A549 (cell line): ENCODE measurements around the gene TMEM14A. TPM values are rescaled to one million over a fixed set of nuclear protein-coding genes. Genes with fewer than 3 reads are reported as not detected.
"Not testable (repeated sequence)": the region's sequence is repeated elsewhere in the genome, so short reads cannot be mapped to it uniquely, and the experiment has no call there.

ENCODE experiments used
- ATAC-seq, 2 experiments: fragments of 200-7000 bp in 1 of 2; fragments of >200 bp in 1 of 2; cut with Nextera tagmentation in 1 of 2; cut with Tn5 transposase in 1 of 2; 3 replicates each; pipeline versions ENCODE4 v1.8.0 to v1.9.1; 2018 to 2020; ENCODE audit warnings: mild to moderate bottlenecking in 1 of 2, moderate library complexity in 1 of 2
- CTCF ChIA-PET: fragments of 300-600 bp; sonication (Branson Sonifier 250); formaldehyde crosslinking; extraction: SDS; loops from one replicate; lab custom pipeline; 2021; ENCODE audit warnings: antibody characterized with exemption, inconsistent platforms; lab: Yijun Ruan, JAX
- POLR2A ChIA-PET: fragments of 350-600 bp; formaldehyde crosslinking; extraction: SDS; loops from one replicate; lab custom pipeline; 2021; ENCODE audit warnings: antibody characterized with exemption, inconsistent platforms; lab: Yijun Ruan, JAX
- DNase-seq, 2 experiments: peaks; one replicate each; pipeline versions ENCODE4 v3.0.0 to v3.0.0-alpha.2; 2011 to 2016; ENCODE audit warnings: low read depth in 1 of 2, low spot score in 1 of 2
- FAIRE-seq: peaks from 2 replicates; lab custom pipeline; 2011; peaks lifted over from hg19 to GRCh38; lab: Jason Lieb, UNC
- H3K27ac ChIP-seq, 2 experiments: fragments of >200 bp; sonication (Bioruptor Twin); formaldehyde crosslinking; 3 replicates each; pipeline ENCODE4 v1.5.1; 2016 to 2017
- H3K4me1 ChIP-seq: fragments of >200 bp; sonication (Bioruptor Twin); formaldehyde crosslinking; 3 replicates; pipeline ENCODE4 v1.6.1; 2016
- H3K4me2 ChIP-seq: fragments of >200 bp; sonication (Bioruptor Twin); formaldehyde crosslinking; 3 replicates; pipeline ENCODE4 v1.6.1; 2016
- H3K4me3 ChIP-seq: fragments of >200 bp; sonication (Bioruptor Twin); formaldehyde crosslinking; 3 replicates; pipeline ENCODE4 v1.5.1; 2016
- H3K9me3 ChIP-seq: fragments of >200 bp; sonication (Bioruptor Twin); formaldehyde crosslinking; 3 replicates; pipeline ENCODE4 v1.6.1; 2016
- BCL3 ChIP-seq: fragments of >200 bp; sonication (Bioruptor Twin); formaldehyde crosslinking; IDR thresholded peaks from 3 replicates; pipeline ENCODE4 v1.6.1; 2016
- CBX8 ChIP-seq: fragments of 200-600 bp; sonication (generic); IDR thresholded peaks from 2 replicates; pipeline ENCODE4 v1.6.1; 2016
- FOSB ChIP-seq: fragments of 250-450 bp; sonication (Bioruptor Pico); IDR thresholded peaks from 2 replicates; pipeline ENCODE4 v1.5.0; 2020; ENCODE audit warnings: mild to moderate bottlenecking, moderate library complexity
- FOXS1 ChIP-seq: fragments of 250-450 bp; sonication (Bioruptor Pico); IDR thresholded peaks from 2 replicates; pipeline ENCODE4 v1.5.0; 2020; ENCODE audit warnings: mild to moderate bottlenecking, moderate library complexity
- HDAC2 ChIP-seq: fragments of 200-600 bp; sonication (generic); IDR thresholded peaks from 2 replicates; pipeline ENCODE4 v1.6.1; 2016
- HOXA7 ChIP-seq: fragments of 250-450 bp; sonication (Bioruptor Pico); IDR thresholded peaks from 2 replicates; pipeline ENCODE4 v1.5.0; 2020; ENCODE audit warnings: mild to moderate bottlenecking, moderate library complexity
- HOXB5 ChIP-seq: fragments of 250-450 bp; sonication (Bioruptor Pico); IDR thresholded peaks from 2 replicates; pipeline ENCODE4 v1.5.0; 2020; ENCODE audit warnings: mild to moderate bottlenecking, moderate library complexity
- KDM1A ChIP-seq: fragments of 200-600 bp; sonication (generic); IDR thresholded peaks from 2 replicates; pipeline ENCODE4 v1.6.1; 2016; ENCODE audit warnings: low read depth, mild to moderate bottlenecking
- KDM5A ChIP-seq: fragments of 200-600 bp; sonication (generic); IDR thresholded peaks from 2 replicates; pipeline ENCODE4 v1.6.1; 2016; ENCODE audit warnings: antibody characterized with exemption, mild to moderate bottlenecking
- MYC ChIP-seq: IDR thresholded peaks from 2 replicates; pipeline ENCODE4 v1.6.1; 2012; ENCODE audit warnings: mild to moderate bottlenecking, inconsistent platforms, low read length, improper control_type of control experiment, borderline replicate concordance
- NFE2L2 ChIP-seq: fragments of 150-350 bp; conservative IDR thresholded peaks from 2 replicates; pipeline ENCODE4 v1.6.1; 2014; ENCODE audit warnings: low read length
- NR3C1 ChIP-seq: fragments of >200 bp; sonication (Bioruptor Twin); formaldehyde crosslinking; IDR thresholded peaks from 3 replicates; pipeline ENCODE4 v1.6.1; 2017
- PBX3 ChIP-seq: IDR thresholded peaks from 2 replicates; pipeline ENCODE4 v1.6.1; 2012
- POLR2A ChIP-seq: IDR thresholded peaks from 2 replicates; pipeline ENCODE4 v1.6.1; 2012; ENCODE audit warnings: mild to moderate bottlenecking, low read length
- POLR2AphosphoS2 ChIP-seq: conservative IDR thresholded peaks from 2 replicates; pipeline ENCODE4 v1.6.1; 2012; ENCODE audit warnings: low read length, improper control_type of control experiment, inconsistent platforms
- RARB ChIP-seq: fragments of 250-450 bp; sonication (Bioruptor Pico); IDR thresholded peaks from 2 replicates; pipeline ENCODE4 v1.8.0; 2021; ENCODE audit warnings: mild to moderate bottlenecking, moderate library complexity
- SREBF2 ChIP-seq: fragments of 450-650 bp; IDR thresholded peaks from 2 replicates; pipeline ENCODE4 v1.6.1; 2014; ENCODE audit warnings: mild to moderate bottlenecking, moderate library complexity
- TFCP2L1 ChIP-seq: fragments of 250-450 bp; sonication (Bioruptor Pico); IDR thresholded peaks from 2 replicates; pipeline ENCODE4 v1.5.0; 2021; ENCODE audit warnings: mild to moderate bottlenecking
- ZC3H11A ChIP-seq: fragments of 450-650 bp; IDR thresholded peaks from 2 replicates; pipeline ENCODE4 v1.6.1; 2014; ENCODE audit warnings: antibody characterized with exemption, mild to moderate bottlenecking
- ZFP36 ChIP-seq: fragments of 450-650 bp; IDR thresholded peaks from 2 replicates; pipeline ENCODE4 v1.6.1; 2014; ENCODE audit warnings: borderline replicate concordance; ENCODE audit not compliant: partially characterized antibody
- ZSCAN20 ChIP-seq: fragments of 250-450 bp; sonication (Bioruptor Pico); IDR thresholded peaks from 2 replicates; pipeline ENCODE4 v1.8.0; 2022; ENCODE audit warnings: mild to moderate bottlenecking, moderate library complexity
- WGBS: methylation state at CpG from one replicate; pipeline ENCODE4 v1.1.6; 2017; ENCODE audit errors: missing lambda C conversion rate; 5-methylcytosine and 5-hydroxymethylcytosine counted together
- polyA plus RNA-seq, 4 experiments: library from polyadenylated mRNA; depleted of rRNA in 3 of 4; stranded (reverse); fragments of >200 nt; fragmentation: RNase III in 1 of 4; extraction: RNeasy Plus Mini Kit Qiagen cat#74134 plus additional on column Dnase treatment in 1 of 4; gene quantifications; 2 replicates in 3 of 4; 3 replicates in 1 of 4; pipeline ENCODE4 v1.2.3, GENCODE V29; 2011 to 2017
- TF ChIP-seq, protein P1 (sequence below): IDR thresholded peaks from 2 replicates; pipeline ENCODE4 v1.6.1; 2012
- TF ChIP-seq, protein P2 (sequence below): IDR thresholded peaks from 2 replicates; pipeline ENCODE4 v1.6.1; 2012; ENCODE audit warnings: low read depth, borderline replicate concordance

The TMEM14A gene
- polyA plus RNA-seq, 2 of the 4 experiments (the other 2 are of a cell fraction) = 53.4 to 63.8 TPM

- Histone ChIP-seq H3K4me2 (no peak overlapping the region), H3K9me3 (no peaks in the 10 kb centered on the region), H3K27ac (no peak overlapping the region), H3K4me1 (peaks cover 18% of the 10 kb centered on the region), H3K4me3 (no peak overlapping the region)
- DNase-seq (no peak), FAIRE-seq (no peak), ATAC-seq (no peak)
- POLR2A ChIA-PET = no interaction called here
- CTCF ChIA-PET = interaction anchor here (0.6 to 1.1 kb wide), 6 partner anchors 10 to 274 kb away, joined by 3 to 6 read pairs (median 3); no protein-coding TSS in a partner anchor
- 82% methylated on average over 7 of the region's 7 CpGs for WGBS
- no peak for TF ChIP-seq ZC3H11A
- TF ChIP-seq HOXB5 (CRISPR knock-in tag) = no peak
- TF ChIP-seq RARB (CRISPR knock-in tag) = no peak
- TF ChIP-seq SREBF2 = no peak
- TF ChIP-seq BCL3 = no peak
- TF ChIP-seq MYC = no peak
- no peak for TF ChIP-seq NR3C1
- TF ChIP-seq NFE2L2 = no peak
- no peak for TF ChIP-seq PBX3
- no peak for TF ChIP-seq ZFP36
- no peak for TF ChIP-seq HDAC2
- no peak for TF ChIP-seq HOXA7 (CRISPR knock-in tag)
- TF ChIP-seq KDM5A = no peak
- no peak for TF ChIP-seq TFCP2L1 (CRISPR knock-in tag)
- no peak for TF ChIP-seq POLR2AphosphoS2
- TF ChIP-seq ZSCAN20 (CRISPR knock-in tag) = no peak
- no peak for TF ChIP-seq POLR2A
- TF ChIP-seq FOXS1 (CRISPR knock-in tag) = no peak
These were observed 3.8 kb downstream of the TMEM14A start for GRCh38 chr6:52674666-52675065.

GRCh38 chr6:52675372-52675771 is 4.5 kb downstream of the TMEM14A start:
- Histone ChIP-seq H3K4me3 (no peak overlapping the region), H3K4me1 (peaks cover 17% of the 10 kb centered on the region), H3K4me2 (no peak overlapping the region), H3K9me3 (no peaks in the 10 kb centered on the region), H3K27ac (no peak overlapping the region)
- FAIRE-seq (no peak), DNase-seq (no peak), ATAC-seq (no peak)
- TF ChIP-seq HDAC2 (no peak), PBX3 (no peak), FOSB (CRISPR knock-in tag) (no peak), BCL3 (no peak), FOXS1 (CRISPR knock-in tag) (no peak), KDM1A (no peak), ZC3H11A (no peak), CBX8 (no peak)
- TF ChIP-seq, protein P1, sequence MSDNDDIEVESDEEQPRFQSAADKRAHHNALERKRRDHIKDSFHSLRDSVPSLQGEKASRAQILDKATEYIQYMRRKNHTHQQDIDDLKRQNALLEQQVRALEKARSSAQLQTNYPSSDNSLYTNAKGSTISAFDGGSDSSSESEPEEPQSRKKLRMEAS = no peak
- TF ChIP-seq, protein P2, sequence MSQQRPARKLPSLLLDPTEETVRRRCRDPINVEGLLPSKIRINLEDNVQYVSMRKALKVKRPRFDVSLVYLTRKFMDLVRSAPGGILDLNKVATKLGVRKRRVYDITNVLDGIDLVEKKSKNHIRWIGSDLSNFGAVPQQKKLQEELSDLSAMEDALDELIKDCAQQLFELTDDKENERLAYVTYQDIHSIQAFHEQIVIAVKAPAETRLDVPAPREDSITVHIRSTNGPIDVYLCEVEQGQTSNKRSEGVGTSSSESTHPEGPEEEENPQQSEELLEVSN = no peak
- ChIA-PET POLR2A (no interaction called here), CTCF (interaction anchor here (1.0 to 1.3 kb wide), 4 partner anchors 10 to 320 kb away, joined by 3 to 6 read pairs (median 3); partner anchors contain the start of gene GSTA4)
- 100% methylated on average over 1 of the region's 1 CpG for WGBS

DNA sequence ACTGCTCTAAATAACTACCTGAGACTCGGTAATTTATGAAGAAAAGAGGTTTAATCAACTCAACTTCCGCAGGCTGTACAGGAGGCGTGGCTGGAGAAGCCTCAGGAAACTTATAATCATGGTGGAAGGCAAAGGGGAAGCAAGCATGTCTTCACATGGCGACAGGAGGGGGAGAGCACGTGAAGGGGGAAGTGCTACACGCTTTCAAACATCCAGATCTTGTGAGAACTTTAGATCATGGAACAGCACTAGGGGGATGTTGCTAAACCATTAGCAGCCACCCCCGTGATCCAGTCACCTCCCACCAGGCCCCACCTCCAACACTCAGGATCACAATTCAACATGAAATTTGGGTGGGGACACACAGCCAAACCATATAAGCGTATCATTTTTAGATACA is 5.7 kb downstream of the TMEM14A start:
- POLR2A ChIA-PET, H3K27ac ChIP-seq, ATAC-seq, FAIRE-seq, DNase-seq, H3K4me3 ChIP-seq, H3K9me3 ChIP-seq, H3K4me2 ChIP-seq: not testable (repeated sequence)
- WGBS = 84% methylated on average over 8 of the region's 8 CpGs
- peaks cover 11% of the 10 kb centered on the region for H3K4me1 ChIP-seq
- CTCF ChIA-PET = interaction anchor here (1.3 kb wide), 1 partner anchor 319 kb away, joined by 3 read pairs; the partner anchor contains the start of gene GSTA4
